DND-41 (cell line): ENCODE results near the gene DNAH5.

Experiments
- CTCF ChIP-seq: IDR thresholded peaks from 2 replicates; pipeline ENCODE4 v1.5.1; 2012; ENCODE audit warnings: borderline replicate concordance, low read length, moderate library complexity, mild to moderate bottlenecking; ENCODE audit not compliant: poor library complexity, severe bottlenecking; ENCODE audit errors: extremely low read depth
- EZH2 ChIP-seq: IDR thresholded peaks from 3 replicates; pipeline ENCODE4 v1.6.1; 2012; ENCODE audit warnings: borderline replicate concordance, low read depth, mild to moderate bottlenecking, moderate library complexity, low read length, inconsistent platforms; ENCODE audit not compliant: severe bottlenecking

GRCh38 chr5:13989832-13990231 lies 45.3 kb upstream of the DNAH5 start:
- TF ChIP-seq EZH2 (no peak), CTCF (no peak)
